KMS-11 (cell line): ENCODE results near the gene PLEKHA1.

Experiments used
- H2AFZ ChIP-seq: fragments of 200-600 bp; sonication (generic); 2 replicates; pipeline ENCODE4 v1.6.1; 2016; ENCODE audit warnings: antibody characterized with exemption, mixed run types, low read depth
- H3K27ac ChIP-seq: fragments of 200-600 bp; sonication (generic); 2 replicates; pipeline ENCODE4 v1.6.1; 2016; ENCODE audit warnings: mild to moderate bottlenecking, mixed run types
- H3K27me3 ChIP-seq: fragments of 200-600 bp; sonication (generic); 2 replicates; pipeline ENCODE4 v1.6.1; 2017; ENCODE audit warnings: mild to moderate bottlenecking, low read depth, mixed run types, moderate library complexity; ENCODE audit not compliant: insufficient read depth
- H3K36me3 ChIP-seq: fragments of 200-600 bp; sonication (generic); 2 replicates; pipeline ENCODE4 v1.6.1; 2017; ENCODE audit warnings: mild to moderate bottlenecking, mixed run types; ENCODE audit not compliant: insufficient read depth
- H3K4me1 ChIP-seq: fragments of 200-600 bp; sonication (generic); 2 replicates; pipeline ENCODE4 v1.6.1; 2016; ENCODE audit warnings: mild to moderate bottlenecking, low read depth, mixed run types; ENCODE audit not compliant: poor library complexity, severe bottlenecking
- H3K4me2 ChIP-seq: fragments of 200-600 bp; sonication (generic); 2 replicates; pipeline ENCODE4 v1.7.0; 2016; ENCODE audit warnings: mild to moderate bottlenecking, mixed run types
- H3K4me3 ChIP-seq: fragments of 200-600 bp; sonication (generic); IDR thresholded peaks from 2 replicates; pipeline ENCODE4 v1.6.1; 2017; ENCODE audit warnings: low read depth, low read length, mixed read lengths; ENCODE audit not compliant: insufficient read depth
- H3K79me2 ChIP-seq: fragments of 200-600 bp; sonication (generic); 2 replicates; pipeline ENCODE4 v1.6.1; 2016; ENCODE audit warnings: low read depth, mixed run types; ENCODE audit not compliant: insufficient read depth
- H3K9ac ChIP-seq: fragments of 200-600 bp; sonication (generic); 2 replicates; pipeline ENCODE4 v1.6.1; 2016; ENCODE audit warnings: mild to moderate bottlenecking, mixed run types
- H4K20me1 ChIP-seq: fragments of 200-600 bp; sonication (generic); 2 replicates; pipeline ENCODE4 v1.6.1; 2016; ENCODE audit warnings: mild to moderate bottlenecking, mixed run types; ENCODE audit not compliant: insufficient read depth
- CTCF ChIP-seq: fragments of 200-600 bp; sonication (generic); conservative IDR thresholded peaks from 2 replicates; pipeline ENCODE4 v1.6.1; 2017; ENCODE audit warnings: low read depth, mild to moderate bottlenecking, antibody characterized with exemption, low read length, moderate library complexity, mixed read lengths

PLEKHA1 gene

DNA sequence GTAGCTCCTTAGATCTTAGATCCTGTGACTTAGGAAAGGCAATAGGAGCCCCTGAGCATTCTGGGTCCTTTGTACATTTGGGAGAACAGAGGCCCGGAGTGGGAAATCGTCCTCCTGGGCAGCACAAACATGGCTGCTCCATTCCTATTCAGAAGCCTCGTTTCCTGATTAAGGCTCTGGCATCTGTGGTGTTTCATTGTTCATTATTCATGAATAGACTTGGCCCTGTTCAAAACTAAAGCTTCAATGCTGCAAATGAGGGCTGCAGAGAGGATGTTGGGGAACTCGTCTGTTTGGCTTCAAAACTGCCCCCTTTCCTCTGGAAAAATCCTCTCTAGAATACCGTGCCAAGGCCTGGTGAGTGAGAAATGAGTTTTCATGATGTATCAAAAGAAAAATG, 83.4 kb downstream of the PLEKHA1 start:
- Histone ChIP-seq H3K27me3 (no peaks in the 10 kb centered on the region), H4K20me1 (no peaks in the 10 kb centered on the region), H2AFZ (no peak overlapping the region)

GRCh38 chr10:122458693-122459092, 84.2 kb downstream of the PLEKHA1 start:
- H3K36me3 ChIP-seq: no peaks in the 10 kb centered on the region

More for the DNA sequence above, 83.4 kb downstream of the PLEKHA1 start:
- Histone ChIP-seq H3K27ac (no peak overlapping the region), H3K9ac (no peak overlapping the region), H3K4me3 (no peak overlapping the region), H3K36me3 (no peaks in the 10 kb centered on the region), H3K4me2 (no peak overlapping the region), H3K4me1 (no peaks in the 10 kb centered on the region), H3K79me2 (no peaks in the 10 kb centered on the region)
- no peak for TF ChIP-seq CTCF

DNA sequence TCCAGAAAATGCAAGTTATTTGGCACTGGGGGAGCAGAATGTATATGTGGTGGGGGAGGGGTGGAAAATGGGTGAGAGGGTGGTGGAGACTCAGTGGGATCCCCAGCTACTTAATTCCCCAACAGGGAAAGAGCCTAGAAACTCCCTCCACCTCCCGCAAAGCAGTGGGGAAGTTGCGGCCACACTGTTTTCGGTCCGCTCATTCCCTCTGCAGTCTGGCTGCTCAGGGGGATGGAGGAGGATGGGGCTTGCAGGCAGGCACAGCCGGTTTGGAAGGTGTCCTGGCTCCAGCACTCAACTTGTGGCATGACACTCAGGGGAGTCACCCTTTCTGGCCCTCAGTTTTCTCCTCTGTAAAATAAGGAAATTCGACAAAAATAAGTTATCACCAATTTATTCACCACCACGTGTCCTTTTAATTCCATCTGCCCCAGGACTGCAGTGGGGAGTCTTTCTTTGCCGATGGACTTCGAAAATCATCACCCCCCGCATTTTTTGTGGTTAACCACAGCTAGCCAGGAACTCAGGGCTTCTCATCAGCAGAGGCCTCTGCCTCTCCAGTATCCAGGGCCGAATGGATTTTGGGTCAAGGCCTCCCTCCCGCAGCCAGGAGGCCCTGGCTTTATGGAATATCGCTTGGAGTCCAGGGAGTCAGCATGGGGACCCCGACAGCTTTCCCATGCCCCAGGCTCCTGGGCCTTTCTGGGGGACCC, 85.2 kb downstream of the PLEKHA1 start:
- H3K27ac ChIP-seq: no peak overlapping the region
- H4K20me1 ChIP-seq: no peaks in the 10 kb centered on the region
- no peaks in the 10 kb centered on the region for H3K36me3 ChIP-seq
- H3K4me3 ChIP-seq: no peak overlapping the region
- no peak overlapping the region for H3K4me2 ChIP-seq
- no peak overlapping the region for H3K9ac ChIP-seq
- no peaks in the 10 kb centered on the region for H3K27me3 ChIP-seq
- H3K4me1 ChIP-seq: no peaks in the 10 kb centered on the region
- no peak overlapping the region for H2AFZ ChIP-seq
- H3K79me2 ChIP-seq: no peaks in the 10 kb centered on the region
- no peak for TF ChIP-seq CTCF

More at GRCh38 chr10:122458693-122459092, 84.2 kb downstream of the PLEKHA1 start:
- TF ChIP-seq CTCF: no peak
- Histone ChIP-seq H3K4me1 (no peaks in the 10 kb centered on the region), H4K20me1 (no peaks in the 10 kb centered on the region), H3K27me3 (no peaks in the 10 kb centered on the region), H2AFZ (no peak overlapping the region), H3K27ac (no peak overlapping the region), H3K4me3 (no peak overlapping the region), H3K9ac (no peak overlapping the region), H3K4me2 (no peak overlapping the region), H3K79me2 (no peaks in the 10 kb centered on the region)

GRCh38 chr10:122460891-122461293, 86.4 kb downstream of the PLEKHA1 start:
- Histone ChIP-seq H3K27me3 (no peaks in the 10 kb centered on the region), H3K9ac (no peak overlapping the region), H3K27ac (no peak overlapping the region), H3K4me3 (no peak overlapping the region), H3K36me3 (no peaks in the 10 kb centered on the region), H3K4me1 (no peaks in the 10 kb centered on the region), H3K79me2 (no peaks in the 10 kb centered on the region), H2AFZ (no peak overlapping the region), H4K20me1 (no peaks in the 10 kb centered on the region), H3K4me2 (no peak overlapping the region)
- TF ChIP-seq CTCF: no peak
